Measurements from ENCODE around the gene CDK17. TPM values are rescaled to one million over a fixed set of nuclear protein-coding genes. Genes with fewer than 3 reads are reported as not detected.
"Not testable (repeated sequence)": the region's sequence is repeated elsewhere in the genome, so short reads cannot be mapped to it uniquely, and the experiment has no call there.

CDK17 gene
- 10 to 100 TPM; 17.0 to 35.6 TPM for total RNA-seq
- long read RNA-seq, full-length matches to known transcripts: 35 of 46 reads
- long read RNA-seq, partial matches to known transcripts: 1 of 46 reads
- long read RNA-seq, other reads (novel, unspliced or antisense): 10 of 46 reads

DNA sequence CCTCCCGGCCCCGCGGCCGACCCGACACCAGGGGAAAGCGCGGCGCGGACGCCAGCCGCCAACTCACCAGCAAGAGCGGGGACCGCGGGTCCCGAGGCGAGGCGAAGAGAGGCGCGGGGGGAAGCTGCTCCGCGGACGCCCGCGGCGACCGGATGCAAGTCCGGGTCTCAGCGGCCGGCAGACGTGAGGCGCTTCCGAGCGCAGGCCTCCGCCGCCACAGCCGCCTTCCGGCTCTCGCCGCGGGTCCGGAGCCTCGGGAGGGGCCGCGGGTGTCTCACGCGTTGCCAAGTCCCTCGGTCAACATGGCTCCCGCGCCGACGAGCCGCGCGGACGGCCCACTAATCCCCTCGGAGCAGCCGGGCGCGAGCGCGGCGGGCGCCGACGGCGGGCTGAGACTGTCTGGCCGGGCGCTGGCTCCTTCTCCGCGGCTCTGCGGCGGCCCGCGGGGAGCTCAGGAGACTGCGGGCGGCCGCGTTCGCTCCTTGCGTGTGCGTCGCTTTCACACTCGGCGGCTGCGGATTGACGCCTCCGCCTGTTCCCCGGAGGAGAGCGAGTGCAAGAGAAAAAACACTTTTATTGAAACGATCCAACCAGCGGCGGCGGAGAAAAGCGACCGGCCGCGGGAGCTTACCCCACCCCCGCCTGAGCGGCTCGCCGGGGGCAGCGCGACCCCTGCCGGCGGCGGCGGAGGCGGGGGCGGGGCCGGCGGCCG, at the start of gene CDK17:
Gene CDK17, minus strand, starts transcription at position 521 of the 712 bp plus-strand sequence. CDS start 65,603 bp downstream, outside the sequence.
- ATAC-seq (peak; percentile 90 to 93), DNase-seq (peak; percentile 87)
- intact Hi-C loops (cut with DNase I): loop anchor here (10.0 kb wide), 3 partner anchors 95 to 165 kb away; no protein-coding TSS in a partner anchor

DNA sequence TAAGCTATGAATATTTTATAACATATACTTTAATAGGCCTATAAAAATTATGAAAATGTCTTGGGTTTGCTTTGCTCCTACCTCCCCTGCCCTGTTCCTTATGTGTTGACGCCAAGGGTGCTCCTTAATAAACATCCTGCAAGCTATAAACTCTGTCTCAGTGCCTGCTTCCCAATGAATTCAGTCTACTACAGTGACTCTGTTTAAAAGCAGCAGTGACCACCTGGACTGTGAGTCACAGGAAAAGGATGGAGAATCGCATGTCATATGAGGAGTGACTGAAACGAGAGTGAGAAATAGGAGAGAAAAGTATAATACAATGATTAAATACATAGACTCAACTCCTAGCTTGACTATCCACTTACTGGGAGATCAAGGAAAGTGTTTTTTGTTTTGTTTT, 48.1 kb upstream of the CDK17 start:
- ATAC-seq (no peak), DNase-seq (no peak)
- intact Hi-C loops (cut with DNase I): no loop called here

DNA sequence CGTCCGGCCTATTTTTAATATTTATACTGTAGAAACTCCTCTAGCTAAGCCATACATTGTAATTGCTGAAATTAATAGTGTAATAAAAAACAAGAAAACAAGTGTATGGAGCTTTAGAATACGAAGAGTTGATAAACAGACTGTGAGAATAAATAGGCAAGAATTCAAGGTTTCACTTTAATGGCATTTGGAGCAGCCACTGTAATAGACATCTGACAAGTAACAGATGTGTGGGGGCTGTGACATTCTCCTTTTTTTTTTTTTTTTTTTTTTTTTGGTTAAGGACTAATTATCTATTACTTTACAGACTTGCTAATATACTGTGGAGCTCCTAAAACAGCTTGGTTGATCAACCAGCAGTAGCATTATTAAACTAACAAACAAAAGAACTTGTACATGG, 47.0 kb upstream of the CDK17 start:
- ATAC-seq: no peak
- intact Hi-C loops (cut with DNase I): no loop called here
- no peak for DNase-seq

DNA sequence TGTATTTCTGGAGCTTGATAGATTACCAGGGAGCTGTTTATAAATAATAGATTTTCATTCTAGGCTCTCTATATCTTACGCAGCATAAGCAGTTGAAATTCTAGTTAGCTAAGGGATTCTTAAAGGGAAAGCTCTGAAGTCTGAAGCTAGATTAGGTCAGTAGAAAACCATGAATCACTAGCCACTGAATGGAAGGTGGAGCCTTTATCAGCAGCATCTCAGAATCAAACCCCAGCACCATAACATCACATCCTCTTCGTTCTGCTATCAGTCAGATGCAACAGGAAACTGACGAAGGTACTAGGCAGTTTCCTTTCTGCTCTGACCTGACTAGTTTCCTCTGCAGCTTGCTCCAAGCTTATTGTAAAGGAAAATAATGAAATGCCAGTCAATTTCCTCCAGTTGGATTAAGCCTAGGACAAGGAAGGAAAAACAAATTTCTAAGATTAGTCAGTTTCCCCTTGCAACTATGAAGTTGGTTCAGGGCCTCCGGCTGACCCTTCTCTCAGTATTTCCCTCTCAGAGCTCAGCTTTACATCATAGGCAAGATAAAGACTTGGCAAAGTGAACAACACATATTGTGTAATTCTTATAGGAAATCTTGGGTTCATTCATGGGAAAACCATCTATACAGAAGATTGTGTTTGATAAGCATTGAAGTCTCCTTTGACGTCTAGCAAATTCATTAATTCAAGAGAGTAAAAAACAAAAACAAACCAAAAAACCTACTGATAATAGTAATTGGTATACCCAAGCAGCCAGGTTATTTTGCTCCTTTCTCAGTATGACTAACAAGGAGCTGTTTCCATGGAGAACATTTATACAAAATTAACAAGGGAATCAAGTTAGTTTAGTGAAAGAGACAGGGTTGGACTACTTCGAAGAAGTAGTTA, 45.7 kb upstream of the CDK17 start:
- intact Hi-C loops (cut with DNase I): no loop called here
- DNase-seq (peak; percentile 30), ATAC-seq (peak; percentile 92 to 94)

DNA sequence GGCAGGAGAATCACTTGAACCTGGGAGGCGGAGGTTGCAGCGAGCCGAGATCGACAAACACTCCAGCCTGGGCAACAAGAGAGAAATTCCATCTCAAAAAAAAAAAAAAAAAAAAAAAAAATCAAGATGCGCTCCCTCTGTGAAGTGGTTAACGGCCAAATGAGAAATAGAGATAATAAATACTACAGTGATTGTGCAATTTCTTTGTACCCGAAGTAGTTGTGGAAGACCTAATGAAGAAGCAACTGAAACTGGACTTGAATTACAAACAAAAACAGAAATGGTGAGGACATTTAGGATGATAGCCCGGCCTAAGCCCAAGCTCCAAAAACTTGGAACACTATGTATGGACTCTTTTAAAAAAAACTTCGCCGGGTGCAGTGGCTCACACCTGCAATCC, 44.2 kb upstream of the CDK17 start:
- DNase-seq (no peak), ATAC-seq (no peak)
- intact Hi-C loops (cut with DNase I): no loop called here

DNA sequence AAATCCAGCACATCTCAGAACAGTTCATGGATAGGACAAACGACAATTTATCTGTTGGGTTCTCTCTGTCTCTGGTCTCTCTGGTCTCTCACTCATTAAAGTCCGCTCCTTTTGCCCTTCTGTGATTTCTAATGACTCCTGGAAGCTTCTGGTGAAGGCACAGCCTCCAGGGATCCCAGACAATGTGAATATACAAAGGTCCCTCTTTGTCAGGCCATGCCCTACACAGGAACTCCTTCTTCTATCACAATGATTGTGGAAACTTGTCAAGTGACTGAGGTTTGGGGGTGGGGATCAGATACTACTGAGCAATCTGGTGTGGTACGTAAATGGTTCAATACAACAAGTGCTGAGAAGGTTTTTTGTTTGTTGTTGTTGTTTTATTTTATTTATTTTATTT, 42.7 kb upstream of the CDK17 start:
- no peak for DNase-seq
- intact Hi-C loops (cut with DNase I): no loop called here
- ATAC-seq: no peak

DNA sequence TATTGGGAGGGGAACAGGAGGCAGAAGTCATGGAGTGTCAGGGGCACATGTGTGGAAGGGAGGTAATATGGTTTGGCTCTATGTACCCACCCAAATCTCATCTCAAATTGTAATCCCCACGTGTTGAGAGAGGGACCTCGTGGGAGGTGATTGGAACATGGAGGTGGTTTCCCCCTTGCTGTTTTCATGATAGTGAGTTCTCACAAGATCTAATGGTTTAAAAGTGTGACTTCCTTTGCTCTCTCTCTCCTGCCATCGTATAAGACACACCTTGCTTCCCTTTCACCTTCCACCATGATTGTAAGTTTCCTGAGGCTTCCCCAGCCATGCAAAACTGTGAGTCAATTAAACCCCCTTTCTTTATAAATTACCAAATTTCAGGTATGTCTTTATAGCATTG, 41.6 kb upstream of the CDK17 start:
- DNase-seq (no peak), ATAC-seq (no peak)
- intact Hi-C loops (cut with DNase I): no loop called here

DNA sequence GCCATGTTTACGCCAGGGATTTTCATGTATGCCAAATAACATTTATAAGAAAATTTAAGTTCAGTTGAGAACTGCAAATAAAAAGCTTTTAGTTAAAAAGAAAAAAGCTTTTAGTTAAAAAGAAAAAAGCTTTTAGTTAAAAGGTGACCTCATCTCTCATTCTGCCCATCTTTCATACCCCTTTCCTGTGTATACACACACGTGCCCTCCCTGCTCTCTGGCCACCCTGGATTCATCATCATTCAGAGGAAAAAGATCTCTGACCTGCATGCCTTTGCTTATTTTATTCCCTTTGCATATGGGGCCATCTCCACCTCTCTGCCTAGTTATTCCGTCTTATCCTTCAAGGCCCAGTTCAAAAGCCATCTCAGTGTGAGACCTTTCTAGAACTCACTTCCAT, 38.1 kb upstream of the CDK17 start:
- intact Hi-C loops (cut with DNase I): no loop called here
- DNase-seq (no peak), ATAC-seq (no peak)

DNA sequence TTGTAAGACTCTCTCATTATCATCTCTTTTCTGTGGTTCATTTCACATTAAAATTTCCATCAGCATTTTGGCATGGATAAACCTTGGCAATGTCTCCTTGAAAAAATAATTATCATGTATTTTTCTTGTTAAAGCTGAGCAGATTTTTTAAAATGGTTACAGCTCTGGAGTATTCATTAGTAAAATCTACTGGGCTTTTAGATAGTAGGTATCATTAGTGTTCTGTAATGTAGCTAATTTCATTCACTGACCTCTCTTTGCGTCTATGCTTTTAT, 36.9 kb upstream of the CDK17 start:
- DNase-seq (no peak), ATAC-seq (no peak)
- intact Hi-C loops (cut with DNase I): no loop called here

DNA sequence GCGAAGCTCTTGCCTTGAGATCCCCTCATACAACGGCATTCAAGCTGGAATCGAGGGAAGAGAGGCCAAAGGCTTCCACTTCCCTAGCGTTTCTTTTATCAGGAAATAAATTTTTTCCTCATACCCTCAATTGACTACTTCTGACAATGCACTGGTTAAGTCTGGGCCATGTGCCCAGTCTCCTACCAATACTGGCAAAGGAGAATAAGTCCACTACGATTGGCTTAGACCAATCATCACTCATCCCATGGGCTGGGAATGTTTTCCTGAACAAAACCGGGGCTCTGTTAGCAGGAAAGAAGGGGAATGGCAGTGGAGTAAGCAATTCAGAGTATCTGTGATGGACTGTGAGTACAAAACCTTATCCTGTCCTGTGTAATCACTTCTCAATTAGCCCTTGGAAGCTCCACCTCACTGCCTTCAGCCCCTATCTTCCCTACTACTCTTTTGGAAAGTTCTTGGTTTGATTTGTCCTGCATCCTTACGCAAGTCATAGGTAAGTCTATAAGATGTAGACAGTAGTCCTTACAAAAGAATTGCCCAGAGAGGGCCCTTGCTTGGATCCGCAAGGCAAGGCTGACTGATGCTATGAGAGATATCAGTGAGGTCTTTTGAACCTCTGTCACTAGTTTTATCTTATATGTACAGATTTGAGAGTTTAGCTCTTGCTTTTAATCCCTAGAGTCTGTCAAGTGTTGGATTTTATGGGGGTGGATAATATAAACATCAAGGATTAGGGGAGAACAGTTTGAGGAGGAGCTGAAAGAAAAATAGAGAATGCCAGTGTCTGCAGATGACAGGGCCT, 36.3 kb upstream of the CDK17 start:
- intact Hi-C loops (cut with DNase I): no loop called here
- DNase-seq: no peak
- ATAC-seq: no peak

DNA sequence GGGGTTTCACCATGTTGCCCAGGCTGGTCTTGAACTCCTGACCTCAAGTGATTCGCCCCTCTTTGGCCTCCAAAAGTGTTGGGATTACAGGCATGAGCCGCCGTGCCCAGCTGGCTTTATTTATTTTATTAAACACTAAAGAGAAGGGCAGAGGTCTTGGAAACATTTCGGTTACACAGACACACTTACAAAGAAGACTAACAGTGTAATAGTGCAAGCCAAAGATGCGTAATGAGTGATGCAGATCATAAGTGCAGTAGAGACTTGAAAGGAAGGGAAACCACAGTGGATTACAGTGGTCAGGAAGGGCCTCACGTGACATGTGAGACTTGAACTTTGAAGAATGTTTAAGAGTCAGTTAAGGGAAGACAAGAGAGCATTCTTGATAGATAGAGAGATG, 33.9 kb upstream of the CDK17 start:
- intact Hi-C loops (cut with DNase I): no loop called here
- peak; percentile 27 to 67 for ATAC-seq
- no peak for DNase-seq

DNA sequence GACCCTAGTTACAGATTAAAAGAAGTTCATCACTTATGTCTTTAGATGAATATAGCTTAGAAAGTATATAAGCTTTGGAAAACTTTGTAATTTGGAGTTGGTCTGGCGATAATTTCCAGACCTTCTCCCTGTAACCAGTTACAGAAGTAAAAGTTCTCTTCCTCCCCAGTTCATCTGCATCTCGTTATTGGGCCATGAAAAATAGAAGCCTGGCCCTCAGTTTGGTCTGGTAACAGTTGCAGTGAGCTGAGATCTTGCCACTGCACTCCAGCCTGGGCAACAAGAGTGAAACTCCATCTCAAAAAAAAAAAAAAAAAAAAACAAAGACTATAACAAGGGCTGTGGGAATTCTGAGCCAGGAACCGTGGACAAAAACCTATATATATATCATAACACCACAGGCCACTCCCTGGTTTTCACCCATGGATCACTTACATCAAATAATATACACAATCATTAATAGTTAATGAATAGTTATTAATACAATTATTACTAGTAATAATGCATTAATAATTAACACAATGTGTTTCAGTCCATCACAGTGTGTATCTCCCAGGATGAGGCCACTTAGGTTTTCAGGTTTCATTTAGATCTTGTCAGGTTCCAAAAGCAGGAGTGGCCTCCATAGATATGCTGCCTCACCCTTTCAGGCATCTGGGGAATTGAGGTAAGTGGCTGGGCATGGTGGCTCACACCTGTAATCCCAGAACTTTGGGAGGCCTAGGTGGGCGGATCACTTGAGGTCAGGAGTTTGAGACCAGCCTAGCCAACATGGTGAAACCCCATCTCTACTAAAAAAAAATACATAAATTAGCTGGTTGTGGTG, 32.5 kb upstream of the CDK17 start:
- DNase-seq; intact Hi-C loops (cut with DNase I); ATAC-seq: not testable (repeated sequence)

DNA sequence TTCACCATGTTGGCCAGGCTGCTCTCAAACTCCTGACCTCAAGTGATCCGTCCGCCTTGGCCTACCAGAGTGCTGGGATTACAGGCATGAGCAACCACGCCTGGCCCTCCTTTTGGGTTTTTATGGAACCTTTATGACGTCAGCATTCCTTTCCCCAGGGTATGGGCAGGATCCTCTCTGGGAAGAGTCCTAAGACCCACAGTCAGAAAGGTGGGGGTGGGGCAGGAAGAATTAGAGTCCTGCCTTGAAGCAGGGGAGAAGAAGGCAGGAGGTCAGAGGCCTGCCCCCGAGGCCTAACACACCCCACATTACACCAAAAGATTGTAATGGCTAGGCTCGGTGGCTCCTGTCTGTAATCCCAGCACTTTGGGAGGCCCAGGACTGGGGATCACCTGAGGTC, 30.8 kb upstream of the CDK17 start:
- intact Hi-C loops (cut with DNase I): no loop called here
- ATAC-seq (no peak), DNase-seq (no peak)

DNA sequence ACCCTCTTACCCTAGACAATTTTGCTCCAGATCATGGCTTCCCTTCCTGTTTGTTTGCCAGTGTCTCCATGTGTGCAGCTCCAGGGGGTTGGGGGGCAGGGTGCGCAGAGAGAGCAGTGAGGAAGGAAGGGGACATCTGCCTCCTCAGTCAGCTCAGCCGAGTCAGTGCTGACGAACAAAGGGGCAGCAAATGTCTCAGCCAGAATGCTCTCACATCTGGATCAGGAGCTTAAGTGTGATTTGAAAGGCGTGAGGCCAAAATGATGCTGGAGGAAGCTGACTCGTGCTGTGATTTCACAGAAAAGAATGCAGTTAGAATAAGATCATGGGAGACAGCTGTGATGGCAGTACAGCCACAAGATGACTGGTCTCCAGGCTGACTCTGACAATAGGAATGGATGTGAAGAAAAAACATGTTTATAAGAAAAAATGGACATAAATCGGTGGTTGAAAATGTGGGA, 27.1 kb upstream of the CDK17 start:
- DNase-seq (peak; percentile 75), ATAC-seq (peak; percentile 81 to 95)
- intact Hi-C loops (cut with DNase I): no loop called here

DNA sequence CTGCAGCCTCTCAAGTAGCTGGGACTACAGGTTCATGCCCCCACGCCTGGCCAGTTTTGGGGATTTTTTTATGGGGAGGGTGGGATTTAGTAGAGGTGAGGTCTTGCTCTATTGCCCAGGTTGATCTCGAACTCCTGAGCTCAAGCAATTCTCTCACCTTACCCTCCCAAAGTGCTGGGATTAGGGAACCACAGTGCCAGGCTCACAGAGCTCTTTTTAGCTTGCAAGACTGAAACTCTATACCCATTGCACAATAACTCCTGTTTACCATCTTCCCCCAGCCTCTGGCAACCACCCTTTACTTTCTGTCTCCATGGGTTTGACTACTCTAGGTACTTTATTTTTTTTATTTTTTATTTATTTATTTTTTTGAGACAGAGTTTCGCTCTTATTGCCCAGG, 25.7 kb upstream of the CDK17 start:
- ATAC-seq (no peak), DNase-seq (no peak)
- intact Hi-C loops (cut with DNase I): no loop called here

DNA sequence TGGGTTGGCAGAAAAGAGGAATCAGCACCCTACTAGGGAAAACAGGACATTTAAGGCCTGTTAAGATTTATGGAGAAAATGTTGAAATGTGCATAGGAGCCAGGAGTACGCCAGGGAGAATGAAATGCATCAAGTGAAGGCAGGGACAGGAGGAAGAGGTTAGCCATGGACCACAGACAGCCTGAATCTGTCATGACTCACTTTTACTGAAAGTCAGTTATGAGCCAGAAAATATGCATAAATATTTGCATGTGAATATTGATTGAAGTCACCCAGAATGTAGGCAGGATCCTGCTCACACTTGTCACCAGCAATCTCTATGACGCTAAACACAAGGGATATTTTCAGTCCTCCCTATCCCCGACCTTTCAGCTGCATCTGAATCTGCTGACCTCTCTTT, 25.1 kb upstream of the CDK17 start:
- DNase-seq (no peak), ATAC-seq (no peak)
- intact Hi-C loops (cut with DNase I): no loop called here

DNA sequence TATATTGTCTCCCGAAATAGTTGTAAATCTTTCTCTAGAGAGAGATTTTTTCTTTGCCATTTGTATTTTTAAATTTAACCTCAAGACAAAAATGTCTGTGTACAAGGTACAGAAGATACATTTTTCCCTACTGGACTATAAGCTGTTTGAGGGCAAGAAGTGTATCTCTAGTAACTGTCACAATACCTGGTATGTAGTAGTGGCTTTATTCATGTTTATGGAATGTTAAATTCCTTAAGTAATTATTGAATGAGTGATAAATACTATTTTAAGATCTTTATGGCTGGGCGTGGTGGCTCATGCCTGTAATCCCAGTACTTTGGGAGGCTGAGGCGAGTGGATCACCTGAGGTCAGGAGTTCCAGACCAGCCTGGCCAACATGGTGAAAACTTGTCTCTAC, 24.4 kb upstream of the CDK17 start:
- DNase-seq: no peak
- no peak for ATAC-seq
- intact Hi-C loops (cut with DNase I): no loop called here

DNA sequence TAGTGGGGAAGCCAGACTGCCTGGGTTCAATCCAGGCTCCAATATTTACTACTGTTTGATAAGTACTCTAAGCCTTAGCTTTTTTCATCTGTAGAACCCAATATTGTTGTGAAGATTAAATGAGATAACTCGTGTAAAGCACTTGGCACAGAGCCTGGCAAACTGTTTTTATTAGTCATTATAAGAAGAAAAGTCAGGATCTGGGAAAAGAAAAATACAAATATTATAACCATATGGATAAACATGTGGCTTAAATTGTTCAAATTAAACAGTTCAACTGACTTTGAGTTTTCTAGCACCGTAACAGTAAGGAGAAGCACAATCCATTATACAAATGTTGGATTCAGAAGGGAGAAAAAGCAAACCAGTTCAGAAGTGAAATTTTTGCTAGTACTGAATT, 22.0 kb upstream of the CDK17 start:
- intact Hi-C loops (cut with DNase I): no loop called here
- DNase-seq: no peak
- ATAC-seq: no peak

DNA sequence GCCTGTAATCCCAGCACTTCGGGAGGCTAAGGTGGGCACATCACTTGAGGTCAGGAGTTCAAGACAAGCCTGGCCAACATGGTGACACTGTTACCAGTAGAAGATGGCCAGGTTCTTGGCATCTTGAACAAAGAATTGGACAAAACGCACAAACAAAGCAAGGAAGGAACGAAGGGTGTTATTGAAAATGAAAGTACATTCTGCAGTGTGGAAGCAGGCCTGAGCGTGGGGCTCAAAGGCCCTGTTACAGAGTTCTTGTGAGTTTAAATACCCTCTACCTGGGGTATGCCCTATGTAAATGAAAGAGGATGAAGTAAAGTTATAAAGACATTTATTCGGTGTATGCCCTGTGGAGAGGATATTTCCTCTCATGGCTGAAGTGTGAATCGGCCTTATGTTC, 20.8 kb upstream of the CDK17 start:
- no peak for ATAC-seq
- intact Hi-C loops (cut with DNase I): no loop called here
- DNase-seq: no peak
